HG02938 (cell line): ENCODE results near the gene NFKB1.

Source experiments
- ATAC-seq: cut with Tn5 transposase; IDR thresholded peaks from one replicate; pipeline ENCODE4 v1.9.1; 2021; ENCODE audit warnings: mild to moderate bottlenecking, moderate library complexity; ENCODE audit not compliant: unreplicated experiment

NFKB1 gene

GRCh38 chr4:102665527-102665926, 164.4 kb downstream of the NFKB1 start:
- no peak for ATAC-seq
